Body of pancreas (tissue), 4 donors: Measurements from ENCODE around the gene FBN2. TPM values are rescaled to one million over a fixed set of nuclear protein-coding genes. Genes with fewer than 3 reads are reported as not detected.
"Not testable (repeated sequence)": the region's sequence is repeated elsewhere in the genome, so short reads cannot be mapped to it uniquely, and the experiment has no call there.

Experiments used
- ATAC-seq: fragments of 150-250 bp; one replicate; pipeline ENCODE4 v1.9.1; 2016
- DNase-seq, 4 donors: peaks; one replicate each; pipeline ENCODE4 v3.0.0-alpha.2; 2019
- H3K27ac ChIP-seq, 4 donors: fragments of 200-600 bp; sonication (generic); 1 replicate in 3 of 4; 2 replicates in 1 of 4; pipeline versions ENCODE4 v1.5.1 to v1.6.1; 2016 to 2019; ENCODE audit warnings: mild to moderate bottlenecking in 1 of 4, mixed read lengths in 1 of 4, moderate library complexity in 1 of 4
- H3K27me3 ChIP-seq, 2 donors: fragments of 200-600 bp; sonication (generic); one replicate each; pipeline ENCODE4 v1.6.0; 2016; ENCODE audit warnings: mild to moderate bottlenecking in 1 of 2
- H3K36me3 ChIP-seq, 2 donors: fragments of 200-600 bp; sonication (generic); replicated peaks in 1 of 2; 2 replicates each; pipeline ENCODE4 v1.5.1; 2016; ENCODE audit warnings: low read depth in 2 of 2; ENCODE audit not compliant: insufficient read depth in 1 of 2
- H3K4me1 ChIP-seq: fragments of 200-600 bp; sonication (generic); one replicate; pipeline ENCODE4 v1.6.0; 2016
- H3K4me3 ChIP-seq, 2 donors: fragments of 200-600 bp; sonication (generic); 1 replicate in 1 of 2; 2 replicates in 1 of 2; pipeline ENCODE4 v1.5.1; 2016 to 2019
- H3K9me3 ChIP-seq, 3 donors: fragments of 200-600 bp; sonication (generic); 1 replicate in 2 of 3; 2 replicates in 1 of 3; pipeline ENCODE4 v1.5.1; 2016
- POLR2A ChIP-seq, 3 donors: fragments of 450-650 bp; IDR thresholded peaks; one replicate each; pipeline ENCODE4 v1.6.1; 2016; ENCODE audit warnings: antibody characterized with exemption in 3 of 3, mild to moderate bottlenecking in 2 of 3
- WGBS, 2 donors: methylation state at CpG; one replicate each; pipeline ENCODE4 v1.1.5; 2017; 5-methylcytosine and 5-hydroxymethylcytosine counted together
- intact Hi-C: fragments of 100-400 bp; cut with DNase I; formaldehyde crosslinking; loops from one replicate; pipeline ENCODE4 v1.15.1; 2023
- total RNA-seq, 2 donors: library from RNA; depleted of rRNA; stranded (reverse); fragments of >200 nt; gene quantifications; one replicate each; pipeline ENCODE4 v1.1.0, GENCODE V29; 2016
- TF ChIP-seq, protein P1 (sequence below), 7 experiments: fragments of 450-650 bp in 4 of 7; fragments of 200-600 bp in 3 of 7; sonication (generic) in 3 of 7; IDR thresholded peaks; one replicate each; pipeline ENCODE4 v1.5.1; 2016 to 2019; ENCODE audit warnings: antibody characterized with exemption in 7 of 7

FBN2 gene
- total RNA-seq, 2 donors from 2014 or later: 0.26 TPM; not detected in 1

DNA sequence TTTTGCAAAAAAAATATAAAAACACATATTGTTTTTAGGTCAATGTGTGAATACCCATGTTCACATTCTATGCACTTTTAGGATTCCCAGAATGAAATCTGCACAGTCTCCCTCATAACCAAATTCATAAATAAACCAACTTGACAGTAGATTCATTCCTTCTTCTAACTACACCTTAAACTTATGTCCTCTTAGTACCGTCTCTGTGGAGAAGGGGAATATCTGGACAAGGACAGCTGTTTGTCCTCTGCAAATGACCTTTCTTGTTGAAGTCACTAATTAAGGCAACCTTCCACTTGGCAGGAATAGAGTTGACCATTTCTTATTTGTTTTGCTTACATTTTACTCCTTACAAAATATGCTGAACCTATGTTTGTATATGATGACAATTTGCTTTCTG is 71.1 kb downstream of the FBN2 start:
- ATAC-seq: no peak
- H3K4me1 ChIP-seq: no peaks in the 10 kb centered on the region
- 30 to 34% methylated on average over 1 of the region's 1 CpG for WGBS, 2 donors

DNA sequence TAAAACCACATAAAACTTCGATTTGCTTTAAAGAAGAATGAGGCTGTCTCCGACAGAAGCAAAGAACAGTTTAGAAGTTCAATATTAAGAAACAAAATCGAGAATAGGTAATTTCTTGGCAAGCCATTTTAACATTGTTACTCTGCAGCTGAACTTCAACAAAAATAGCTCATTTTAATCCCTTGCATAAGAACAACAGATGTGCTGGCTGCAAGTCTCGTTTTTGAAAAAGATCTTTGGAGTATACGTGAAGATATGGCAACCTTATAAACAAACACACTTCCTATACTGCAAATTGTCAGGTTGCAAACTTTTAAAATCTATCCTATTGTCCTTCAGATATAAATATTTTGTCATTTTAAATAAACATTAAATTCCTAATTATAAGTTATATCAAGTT is 71.5 kb downstream of the FBN2 start:
- no peak overlapping the region for H3K4me3 ChIP-seq
- no peaks in the 10 kb centered on the region for H3K27me3 ChIP-seq
- no peaks in the 10 kb centered on the region for H3K9me3 ChIP-seq
- intact Hi-C loops: no loop called here
- no peaks in the 10 kb centered on the region for H3K36me3 ChIP-seq
- ATAC-seq: no peak
- TF ChIP-seq POLR2A (IDR thresholded peaks at IDR 0.05): no peak
- H3K4me1 ChIP-seq: no peaks in the 10 kb centered on the region
- DNase-seq: no peak
- 46% methylated on average over 5 of the region's 5 CpGs for WGBS, 2 donors
- no peak overlapping the region for H3K27ac ChIP-seq

More for the DNA sequence above, 71.1 kb downstream of the FBN2 start:
- intact Hi-C loops: no loop called here
- Histone ChIP-seq H3K4me3 (no peak overlapping the region), H3K27ac (no peak overlapping the region), H3K36me3 (no peaks in the 10 kb centered on the region), H3K27me3 (no peaks in the 10 kb centered on the region), H3K9me3 (no peaks in the 10 kb centered on the region)
- no peak for DNase-seq
- TF ChIP-seq, protein P1, sequence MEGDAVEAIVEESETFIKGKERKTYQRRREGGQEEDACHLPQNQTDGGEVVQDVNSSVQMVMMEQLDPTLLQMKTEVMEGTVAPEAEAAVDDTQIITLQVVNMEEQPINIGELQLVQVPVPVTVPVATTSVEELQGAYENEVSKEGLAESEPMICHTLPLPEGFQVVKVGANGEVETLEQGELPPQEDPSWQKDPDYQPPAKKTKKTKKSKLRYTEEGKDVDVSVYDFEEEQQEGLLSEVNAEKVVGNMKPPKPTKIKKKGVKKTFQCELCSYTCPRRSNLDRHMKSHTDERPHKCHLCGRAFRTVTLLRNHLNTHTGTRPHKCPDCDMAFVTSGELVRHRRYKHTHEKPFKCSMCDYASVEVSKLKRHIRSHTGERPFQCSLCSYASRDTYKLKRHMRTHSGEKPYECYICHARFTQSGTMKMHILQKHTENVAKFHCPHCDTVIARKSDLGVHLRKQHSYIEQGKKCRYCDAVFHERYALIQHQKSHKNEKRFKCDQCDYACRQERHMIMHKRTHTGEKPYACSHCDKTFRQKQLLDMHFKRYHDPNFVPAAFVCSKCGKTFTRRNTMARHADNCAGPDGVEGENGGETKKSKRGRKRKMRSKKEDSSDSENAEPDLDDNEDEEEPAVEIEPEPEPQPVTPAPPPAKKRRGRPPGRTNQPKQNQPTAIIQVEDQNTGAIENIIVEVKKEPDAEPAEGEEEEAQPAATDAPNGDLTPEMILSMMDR (IDR thresholded peaks at IDR 0.05): no peak

DNA sequence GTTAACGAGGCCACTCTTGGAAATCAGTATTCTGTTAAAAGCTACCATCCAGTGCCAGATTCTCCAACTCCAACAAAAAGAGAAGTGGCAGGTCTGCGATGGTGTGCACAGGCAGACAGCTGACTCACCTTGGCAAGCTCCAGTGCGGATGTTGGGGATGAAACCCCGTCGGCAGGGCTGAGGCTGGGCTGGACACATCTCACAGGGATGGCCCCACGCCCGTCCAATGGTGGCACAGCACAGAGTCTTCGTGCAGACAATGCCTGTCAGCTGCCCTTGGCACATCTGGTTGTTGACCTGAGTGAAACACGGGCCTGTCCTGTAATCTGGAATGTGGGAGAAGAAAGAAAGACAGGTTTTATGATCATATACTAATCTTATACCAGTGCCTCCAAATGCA is 73.4 kb downstream of the FBN2 start:
- intact Hi-C loops: no loop called here
- DNase-seq (peak in 1 of 4 donors; percentile 4), ATAC-seq (no peak)
- H3K36me3 ChIP-seq: no peaks in the 10 kb centered on the region
- H3K9me3 ChIP-seq: no peaks in the 10 kb centered on the region
- no peak for TF ChIP-seq POLR2A (IDR thresholded peaks at IDR 0.05)
- 77 to 79% methylated on average over 9 of the region's 9 CpGs for WGBS, 2 donors
- H3K27ac ChIP-seq: no peak overlapping the region
- no peak overlapping the region for H3K4me3 ChIP-seq
- H3K27me3 ChIP-seq: no peaks in the 10 kb centered on the region
- H3K4me1 ChIP-seq: no peaks in the 10 kb centered on the region

- Histone ChIP-seq H3K4me1 (no peaks in the 10 kb centered on the region), H3K27me3 (no peaks in the 10 kb centered on the region), H3K36me3 (no peaks in the 10 kb centered on the region), H3K4me3 (no peak overlapping the region), H3K9me3 (no peaks in the 10 kb centered on the region), H3K27ac (no peak overlapping the region)
- intact Hi-C loops: no loop called here
- no peak for DNase-seq
- ATAC-seq: no peak
- no peak for TF ChIP-seq POLR2A (IDR thresholded peaks at IDR 0.05)
- TF ChIP-seq, protein P1 (IDR thresholded peaks at IDR 0.05): no peak
- WGBS, 2 donors: 43 to 57% methylated on average over 2 of the region's 2 CpGs
Measured at GRCh38 chr5:128462330-128462729, 75.7 kb downstream of the FBN2 start.

GRCh38 chr5:128457147-128457915 is 80.7 kb downstream of the FBN2 start:
- H3K9me3 ChIP-seq, intact Hi-C loops, DNase-seq, H3K27me3 ChIP-seq, H3K4me3 ChIP-seq, H3K27ac ChIP-seq, H3K4me1 ChIP-seq, ATAC-seq, H3K36me3 ChIP-seq: not testable (repeated sequence)
- 50 to 54% methylated on average over 3 of the region's 3 CpGs for WGBS, 2 donors

- intact Hi-C loops: no loop called here
- Histone ChIP-seq H3K4me1 (no peaks in the 10 kb centered on the region), H3K9me3 (no peaks in the 10 kb centered on the region), H3K27ac (no peak overlapping the region), H3K27me3 (no peaks in the 10 kb centered on the region), H3K4me3 (no peak overlapping the region), H3K36me3 (no peaks in the 10 kb centered on the region)
- 71 to 83% methylated on average over 4 to 7 of the region's 7 CpGs for WGBS, 2 donors
- TF ChIP-seq POLR2A (IDR thresholded peaks at IDR 0.05): no peak
- TF ChIP-seq, protein P1 (IDR thresholded peaks at IDR 0.05): no peak
- ATAC-seq (no peak), DNase-seq (no peak)
Measured at GRCh38 chr5:128455841-128456361, 82.1 kb downstream of the FBN2 start.
